GM12801 (cell line): ENCODE measurements around the gene CHRNA4.

Experiments
- TF ChIP-seq, protein P1 (sequence below): IDR thresholded peaks from one replicate; pipeline ENCODE4 v1.5.1; 2011; ENCODE audit warnings: control low read depth; ENCODE audit not compliant: insufficient read length; ENCODE audit errors: extremely low read depth

The CHRNA4 gene

DNA sequence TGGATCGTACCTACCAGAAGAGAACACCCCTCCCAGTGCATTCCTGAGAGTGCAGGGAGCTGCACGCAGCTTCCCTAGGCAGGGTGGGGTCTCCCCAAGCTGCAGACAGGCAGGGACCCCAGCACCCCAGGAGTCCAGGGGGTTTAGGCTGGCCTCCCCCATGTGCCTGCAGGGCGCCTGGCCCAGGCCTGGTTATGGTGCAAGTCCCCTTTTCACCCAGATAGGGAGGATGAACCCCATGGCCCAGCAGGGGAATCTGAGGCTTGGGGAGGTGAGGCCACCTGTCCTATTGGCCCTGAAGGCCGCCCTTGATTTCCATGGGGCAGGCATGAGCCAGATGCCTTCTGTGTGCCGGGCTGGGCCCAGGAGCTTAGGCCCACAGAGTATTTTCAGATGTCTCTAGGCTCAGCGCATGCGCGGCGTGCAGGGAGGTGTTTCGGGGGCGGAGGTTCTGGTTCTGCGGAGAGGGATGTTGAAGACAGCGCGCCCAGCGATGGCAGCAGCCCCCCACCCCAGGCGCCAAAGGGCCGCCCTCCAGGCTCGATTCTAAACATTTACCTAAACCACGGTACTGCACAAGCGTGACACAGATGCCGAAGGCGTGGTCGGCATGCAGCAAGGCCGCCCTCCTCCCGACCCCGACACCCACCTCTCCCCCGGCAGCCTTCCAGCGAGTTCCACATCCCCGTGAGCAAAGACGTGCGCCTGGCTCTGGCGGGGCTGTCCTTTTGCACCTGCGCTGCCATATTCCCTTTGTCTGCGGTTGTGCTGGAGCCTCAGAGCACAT is 38.8 kb downstream of the CHRNA4 start:
- TF ChIP-seq, protein P1, sequence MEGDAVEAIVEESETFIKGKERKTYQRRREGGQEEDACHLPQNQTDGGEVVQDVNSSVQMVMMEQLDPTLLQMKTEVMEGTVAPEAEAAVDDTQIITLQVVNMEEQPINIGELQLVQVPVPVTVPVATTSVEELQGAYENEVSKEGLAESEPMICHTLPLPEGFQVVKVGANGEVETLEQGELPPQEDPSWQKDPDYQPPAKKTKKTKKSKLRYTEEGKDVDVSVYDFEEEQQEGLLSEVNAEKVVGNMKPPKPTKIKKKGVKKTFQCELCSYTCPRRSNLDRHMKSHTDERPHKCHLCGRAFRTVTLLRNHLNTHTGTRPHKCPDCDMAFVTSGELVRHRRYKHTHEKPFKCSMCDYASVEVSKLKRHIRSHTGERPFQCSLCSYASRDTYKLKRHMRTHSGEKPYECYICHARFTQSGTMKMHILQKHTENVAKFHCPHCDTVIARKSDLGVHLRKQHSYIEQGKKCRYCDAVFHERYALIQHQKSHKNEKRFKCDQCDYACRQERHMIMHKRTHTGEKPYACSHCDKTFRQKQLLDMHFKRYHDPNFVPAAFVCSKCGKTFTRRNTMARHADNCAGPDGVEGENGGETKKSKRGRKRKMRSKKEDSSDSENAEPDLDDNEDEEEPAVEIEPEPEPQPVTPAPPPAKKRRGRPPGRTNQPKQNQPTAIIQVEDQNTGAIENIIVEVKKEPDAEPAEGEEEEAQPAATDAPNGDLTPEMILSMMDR: no peak

DNA sequence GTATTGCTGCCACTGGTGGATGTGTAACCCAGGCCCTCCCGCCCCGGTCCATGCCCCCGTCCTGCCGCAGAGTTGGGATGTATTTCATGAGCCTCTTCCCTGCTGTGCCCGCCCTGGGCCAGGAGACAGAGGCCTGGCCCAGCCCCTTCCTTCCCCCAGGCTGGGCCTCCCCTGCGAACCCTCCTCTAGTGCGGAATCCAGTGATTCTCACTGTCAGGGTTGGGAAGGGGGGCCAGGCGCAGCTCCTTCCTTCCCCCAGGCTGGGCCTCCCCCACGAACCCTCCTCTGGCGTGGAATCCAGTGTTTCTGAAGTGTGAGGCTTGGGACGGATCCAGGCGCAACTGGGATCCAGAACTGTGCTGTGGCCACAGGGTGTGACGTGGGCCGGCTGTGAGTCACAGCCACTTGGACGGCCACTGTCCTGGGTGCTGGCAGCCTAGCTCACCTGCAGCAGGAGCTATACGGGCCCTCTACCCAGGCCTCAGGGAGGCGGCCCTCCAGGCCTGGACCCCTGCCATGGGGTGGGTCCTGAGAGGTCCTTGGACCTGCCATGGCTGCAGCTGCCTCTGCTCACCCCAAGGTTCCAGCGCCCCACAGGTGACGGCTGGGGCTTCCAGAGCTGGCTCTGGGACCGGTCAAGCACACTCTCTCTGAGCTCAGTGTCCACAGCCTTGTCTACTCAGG is 39.9 kb downstream of the CHRNA4 start:
- TF ChIP-seq, protein P1: no peak

DNA sequence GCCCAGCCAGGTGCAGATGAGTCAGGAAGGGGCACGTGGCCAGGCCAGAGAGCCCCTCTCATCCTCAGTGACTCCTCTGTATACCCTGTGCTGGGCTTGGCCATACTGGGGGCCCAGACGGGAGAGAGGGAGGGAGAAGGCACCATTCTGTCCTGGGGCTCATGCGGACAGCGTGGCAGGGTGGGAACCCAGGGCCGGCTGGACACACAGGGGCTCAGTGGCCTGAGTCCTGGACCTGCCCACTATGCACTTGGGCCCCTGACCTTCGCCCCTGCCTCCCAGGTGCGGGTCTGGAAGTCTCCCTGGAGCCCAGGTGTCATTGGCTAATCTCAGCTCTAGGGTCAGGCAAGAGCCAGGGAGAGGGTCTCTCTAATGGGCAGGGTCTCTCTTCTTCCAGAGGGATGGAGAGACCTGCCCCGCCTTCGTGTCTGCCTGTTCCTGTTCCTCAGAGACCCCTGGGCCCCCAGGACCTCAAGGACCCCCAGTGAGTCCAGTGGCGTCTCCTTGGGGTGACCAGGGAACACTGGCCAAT is 40.5 kb downstream of the CHRNA4 start:
- TF ChIP-seq, protein P1: no peak

DNA sequence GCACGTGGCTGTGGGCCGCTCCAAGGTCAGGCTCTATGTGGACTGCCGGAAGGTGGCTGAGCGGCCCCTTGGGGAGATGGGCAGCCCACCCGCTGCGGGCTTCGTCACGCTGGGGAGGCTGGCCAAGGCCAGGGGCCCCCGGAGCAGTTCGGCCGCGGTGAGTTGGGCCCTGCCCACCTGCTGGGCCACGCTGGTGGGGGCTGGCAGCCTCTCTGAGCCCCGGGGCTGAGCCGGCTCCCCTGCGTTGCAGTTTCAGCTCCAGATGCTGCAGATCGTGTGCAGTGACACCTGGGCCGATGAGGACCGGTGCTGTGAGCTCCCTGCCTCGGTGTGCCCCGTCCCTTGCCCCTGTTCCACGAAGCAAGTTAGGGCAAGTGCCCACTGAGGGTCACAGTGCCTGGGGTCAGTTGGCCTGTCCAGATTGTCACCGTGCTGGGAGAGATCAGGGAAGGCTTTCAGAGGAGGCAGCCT is 41.1 kb downstream of the CHRNA4 start:
- TF ChIP-seq, protein P1: no peak

DNA sequence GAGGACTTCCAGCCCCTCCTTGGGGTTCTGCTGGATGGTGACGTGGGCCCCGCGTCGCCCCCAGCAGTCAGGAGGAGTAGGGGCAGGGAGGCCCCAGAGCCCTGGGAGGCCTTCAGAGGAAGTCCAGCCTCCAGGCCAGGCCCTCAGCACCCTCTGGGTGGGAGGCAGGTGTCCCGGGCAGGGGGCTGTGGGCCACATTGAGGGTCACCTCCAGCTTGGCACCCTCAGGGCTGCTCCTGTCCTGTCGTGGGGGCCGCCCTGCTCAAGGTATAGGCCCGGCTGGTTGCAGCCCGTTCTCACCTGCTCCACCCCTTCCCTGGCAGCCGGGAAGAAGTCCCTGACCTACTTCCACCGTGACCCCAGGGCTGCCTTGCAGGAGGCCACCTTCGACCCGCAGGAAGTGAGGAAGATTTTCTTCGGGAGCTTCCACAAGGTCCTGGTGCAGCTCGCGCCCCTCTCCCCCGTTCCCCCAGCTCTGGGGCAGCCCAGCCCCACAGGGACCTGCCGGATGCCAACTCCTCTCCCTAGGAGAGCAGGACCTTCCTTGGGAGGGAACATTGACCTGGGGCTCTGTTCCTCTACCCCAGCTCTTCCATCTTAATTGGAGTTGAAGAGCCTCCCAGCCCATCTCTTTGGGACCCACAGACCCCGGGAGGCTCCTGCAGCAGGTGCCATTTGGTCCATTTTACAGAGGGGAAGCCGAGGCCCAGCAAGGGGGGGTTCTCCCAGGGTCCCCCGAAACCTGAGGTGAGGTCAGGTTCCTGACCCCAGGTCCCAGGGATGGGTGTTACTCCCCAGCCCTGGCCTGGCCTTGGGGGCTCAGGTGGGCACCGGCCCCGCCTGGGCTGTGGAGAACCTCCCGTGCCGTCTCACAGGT is 41.7 kb downstream of the CHRNA4 start:
- TF ChIP-seq, protein P1: no peak

DNA sequence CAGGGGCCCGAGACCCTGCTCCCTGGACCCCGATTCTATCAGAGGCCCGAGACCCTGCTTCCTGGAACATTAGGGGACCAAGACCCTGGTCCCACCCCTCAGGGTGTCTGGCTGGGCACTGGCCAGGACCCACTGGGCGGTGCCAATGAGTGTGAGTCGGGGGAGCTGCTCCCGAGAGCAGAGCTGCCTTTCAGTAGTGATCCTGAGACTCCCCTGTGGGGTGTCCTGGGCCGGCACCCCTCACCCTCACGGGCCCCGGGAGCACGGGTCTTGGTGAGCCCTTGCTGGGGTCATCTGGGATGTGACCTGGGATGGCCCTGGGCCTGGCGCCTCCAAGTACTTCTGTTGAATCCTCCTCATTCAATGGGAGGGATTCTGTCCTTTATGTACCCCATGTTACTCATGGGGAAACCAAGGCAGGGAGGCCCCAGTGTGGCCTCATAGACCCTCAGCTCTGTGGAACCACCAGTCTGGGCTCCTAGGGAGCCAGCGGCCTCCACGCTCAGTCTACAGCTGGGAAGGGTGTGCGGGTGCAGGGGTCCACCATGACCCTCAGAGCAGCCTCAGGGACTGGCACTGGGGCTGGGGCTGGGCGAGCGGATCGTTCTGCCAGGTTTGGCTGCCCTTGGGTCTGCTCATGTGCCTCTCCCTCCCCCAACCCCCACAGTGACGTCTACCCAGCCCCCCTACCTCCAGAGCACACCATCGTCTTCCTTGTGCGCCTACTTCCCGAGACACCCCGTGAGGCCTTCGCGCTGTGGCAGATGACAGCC is 42.6 kb downstream of the CHRNA4 start:
- TF ChIP-seq, protein P1: no peak
